H1 (cell line): Measurements from ENCODE around the gene DUSP2. TPM values are rescaled to one million over a fixed set of nuclear protein-coding genes. Genes with fewer than 3 reads are reported as not detected.
A peak's percentile ranks its signal among the peaks of the same experiment; 100 is the strongest.

Experiments
- CTCF ChIA-PET: fragments of 300-600 bp; sonication (Branson Sonifier 250); formaldehyde crosslinking; loops from one replicate; lab custom pipeline; 2021; ENCODE audit not compliant: partially characterized antibody; lab: Charles Lee
- POLR2A ChIA-PET: fragments of 300-600 bp; sonication (Branson Sonifier 250); formaldehyde crosslinking; loops from one replicate; lab custom pipeline; 2021; ENCODE audit warnings: inconsistent platforms; ENCODE audit not compliant: partially characterized antibody; lab: Charles Lee
- DNase-seq, 2 experiments: peaks; one replicate each; pipeline versions ENCODE4 v3.0.0 to v3.0.0-alpha.2; 2010 to 2022; ENCODE audit warnings: low spot score in 2 of 2, low read depth in 1 of 2, mixed read lengths in 1 of 2
- FAIRE-seq: peaks from 2 replicates; lab custom pipeline; 2011; peaks lifted over from hg19 to GRCh38; lab: Jason Lieb, UNC
- H2AFZ ChIP-seq: 2 replicates; pipeline ENCODE4 v1.8.1; 2012; ENCODE audit warnings: low read length, inconsistent platforms
- H2AK5ac ChIP-seq: 2 replicates; pipeline ENCODE4 v1.6.1; 2013; ENCODE audit warnings: low read depth, low read length
- H2BK120ac ChIP-seq: replicated peaks from 2 replicates; pipeline ENCODE3; 2013; ENCODE audit warnings: low read depth, low read length, inconsistent platforms
- H2BK12ac ChIP-seq: 2 replicates; pipeline ENCODE4 v1.6.1; 2013; ENCODE audit warnings: low read depth, low read length
- H2BK15ac ChIP-seq: 2 replicates; pipeline ENCODE4 v1.6.1; 2013; ENCODE audit warnings: low read length
- H2BK20ac ChIP-seq: 2 replicates; pipeline ENCODE4 v1.6.1; 2013; ENCODE audit warnings: low read length
- H2BK5ac ChIP-seq: 2 replicates; pipeline ENCODE4 v1.6.1; 2013; ENCODE audit warnings: low read depth, low read length
- H3K14ac ChIP-seq: 2 replicates; pipeline ENCODE4 v1.6.1; 2013; ENCODE audit warnings: inconsistent platforms; ENCODE audit not compliant: insufficient read length
- H3K18ac ChIP-seq: 2 replicates; pipeline ENCODE4 v1.6.1; 2013; ENCODE audit warnings: low read length; ENCODE audit errors: extremely low read depth
- H3K23ac ChIP-seq: 2 replicates; pipeline ENCODE4 v1.6.1; 2013; ENCODE audit warnings: inconsistent platforms; ENCODE audit not compliant: insufficient read length
- H3K23me2 ChIP-seq: 2 replicates; pipeline ENCODE4 v1.6.1; 2013; ENCODE audit warnings: low read depth, low read length
- H3K27ac ChIP-seq: 2 replicates; pipeline ENCODE4 v1.6.1; 2011; ENCODE audit warnings: low read depth, low read length, inconsistent platforms
- H3K27me3 ChIP-seq, 4 experiments: replicated peaks in 1 of 4; 1 replicate in 1 of 4; 2 replicates in 3 of 4; pipeline versions ENCODE4 v1.6.1 to v1.8.1; 2011 to 2013; ENCODE audit warnings: low read length in 3 of 4, mild to moderate bottlenecking in 3 of 4, inconsistent platforms in 2 of 4, mixed read lengths in 2 of 4, moderate library complexity in 1 of 4; ENCODE audit not compliant: control insufficient read depth in 3 of 4, insufficient read depth in 3 of 4; ENCODE audit errors: extremely low read depth in 1 of 4
- H3K36me3 ChIP-seq, 4 experiments: 2 replicates each; pipeline versions ENCODE4 v1.6.1 to v1.8.1; 2011 to 2013; ENCODE audit warnings: mild to moderate bottlenecking in 4 of 4, low read length in 3 of 4, moderate library complexity in 2 of 4, control low read depth in 1 of 4, inconsistent platforms in 1 of 4; ENCODE audit not compliant: insufficient read depth in 4 of 4, control insufficient read depth in 2 of 4
- H3K4ac ChIP-seq: replicated peaks from 2 replicates; pipeline ENCODE3; 2013; ENCODE audit warnings: low read length, low read depth, mixed read lengths, inconsistent platforms; ENCODE audit not compliant: insufficient read length
- H3K4me1 ChIP-seq, 4 experiments: replicated peaks in 1 of 4; 1 replicate in 1 of 4; 2 replicates in 3 of 4; pipeline versions ENCODE4 v1.6.1 to v1.8.1; 2011 to 2013; ENCODE audit warnings: low read length in 3 of 4, inconsistent platforms in 2 of 4, mixed read lengths in 1 of 4; ENCODE audit not compliant: insufficient read depth in 4 of 4, control insufficient read depth in 3 of 4
- H3K4me2 ChIP-seq, 2 experiments: 2 replicates each; pipeline versions ENCODE4 v1.6.1 to v1.8.1; 2011 to 2013; ENCODE audit warnings: low read depth in 2 of 2, low read length in 2 of 2, control low read depth in 1 of 2, inconsistent platforms in 1 of 2, mild to moderate bottlenecking in 1 of 2; ENCODE audit not compliant: insufficient read depth in 1 of 2
- H3K4me3 ChIP-seq, 4 experiments: fragments of 200-600, 300-600 bp in 1 of 4; sonication (generic), shearing (Covaris generic), sonication (Bioruptor Twin) in 1 of 4; 2 replicates each; pipeline versions ENCODE4 v1.5.1 to v1.8.1; 2011 to 2016; ENCODE audit warnings: low read length in 4 of 4, low read depth in 3 of 4, control low read depth in 2 of 4, inconsistent platforms in 2 of 4, mild to moderate bottlenecking in 2 of 4, mixed read lengths in 1 of 4, moderate library complexity in 1 of 4; ENCODE audit not compliant: insufficient read depth in 2 of 4; ENCODE audit errors: extremely low read depth in 1 of 4
- H3K56ac ChIP-seq: replicated peaks from 2 replicates; pipeline ENCODE3; 2013; ENCODE audit warnings: low read depth, mild to moderate bottlenecking, mixed read lengths, low read length, inconsistent platforms; ENCODE audit not compliant: insufficient read length
- H3K79me1 ChIP-seq: 2 replicates; pipeline ENCODE4 v1.6.1; 2013; ENCODE audit warnings: low read depth, low read length, control low read depth
- H3K79me2 ChIP-seq, 2 experiments: 2 replicates each; pipeline versions ENCODE4 v1.6.1 to v1.8.1; 2012 to 2013; ENCODE audit warnings: low read length in 2 of 2, mild to moderate bottlenecking in 2 of 2, inconsistent platforms in 1 of 2; ENCODE audit not compliant: insufficient read depth in 2 of 2, control insufficient read depth in 1 of 2
- H3K9ac ChIP-seq, 4 experiments: replicated peaks in 1 of 4; 1 replicate in 1 of 4; 2 replicates in 3 of 4; pipeline versions ENCODE4 v1.6.1 to v1.8.1; 2011 to 2013; ENCODE audit warnings: low read depth in 3 of 4, low read length in 3 of 4, control low read depth in 2 of 4, mild to moderate bottlenecking in 2 of 4, moderate library complexity in 2 of 4, inconsistent platforms in 1 of 4; ENCODE audit errors: extremely low read depth in 1 of 4
- H3K9me3 ChIP-seq, 2 experiments: 2 replicates each; pipeline versions ENCODE4 v1.6.1 to v1.8.1; 2012 to 2013; ENCODE audit warnings: mild to moderate bottlenecking in 2 of 2, moderate library complexity in 2 of 2, control low read depth in 1 of 2, inconsistent platforms in 1 of 2, low read depth in 1 of 2, low read length in 1 of 2, mixed read lengths in 1 of 2; ENCODE audit not compliant: insufficient read depth in 2 of 2
- H4K20me1 ChIP-seq, 2 experiments: replicated peaks in 1 of 2; 2 replicates each; pipeline versions ENCODE3 to v1.8.1; 2011 to 2013; ENCODE audit warnings: inconsistent platforms in 2 of 2, low read length in 2 of 2, mild to moderate bottlenecking in 1 of 2; ENCODE audit not compliant: insufficient read depth in 2 of 2, control insufficient read depth in 1 of 2
- H4K5ac ChIP-seq: 2 replicates; pipeline ENCODE4 v1.6.1; 2013; ENCODE audit warnings: low read length, low read depth, mixed read lengths, inconsistent platforms; ENCODE audit not compliant: insufficient read length
- H4K8ac ChIP-seq: 2 replicates; pipeline ENCODE4 v1.8.0; 2013; ENCODE audit warnings: mild to moderate bottlenecking, moderate library complexity, low read length, inconsistent platforms; ENCODE audit not compliant: insufficient read depth; ENCODE audit errors: extremely low read depth
- H4K91ac ChIP-seq: replicated peaks from 2 replicates; pipeline ENCODE3; 2013; ENCODE audit warnings: low read length, mixed read lengths, inconsistent platforms; ENCODE audit not compliant: insufficient read length
- CREB1 ChIP-seq: IDR thresholded peaks from 2 replicates; pipeline ENCODE4 v1.6.1; 2012; ENCODE audit warnings: inconsistent platforms
- EP300 ChIP-seq, 2 experiments: IDR thresholded peaks; 1 replicate in 1 of 2; 2 replicates in 1 of 2; pipeline ENCODE4 v1.6.1; 2011 to 2012; ENCODE audit warnings: low read depth in 2 of 2, low read length in 2 of 2, mild to moderate bottlenecking in 2 of 2, borderline replicate concordance in 1 of 2, inconsistent platforms in 1 of 2, moderate library complexity in 1 of 2
- POU5F1 ChIP-seq: IDR thresholded peaks from 2 replicates; pipeline ENCODE4 v1.6.1; 2011; ENCODE audit warnings: low read depth, mild to moderate bottlenecking, low read length, moderate library complexity
- SIRT6 ChIP-seq: IDR thresholded peaks from one replicate; pipeline ENCODE4 v1.7.1; 2012; ENCODE audit warnings: low read length, inconsistent platforms
- SIX5 ChIP-seq: IDR thresholded peaks from 2 replicates; pipeline ENCODE4 v1.6.1; 2011; ENCODE audit warnings: mild to moderate bottlenecking, low read depth, low read length
- SUZ12 ChIP-seq: fragments of 200-600 bp; sonication (generic); IDR thresholded peaks from 2 replicates; pipeline ENCODE4 v1.6.1; 2012; ENCODE audit warnings: mild to moderate bottlenecking, inconsistent platforms, low read length, moderate library complexity, mixed read lengths
- WGBS, 2 experiments: shearing (Covaris generic) in 1 of 2; methylation state at CpG; one replicate each; pipeline versions ENCODE4 v1.1.6 to v1.1.7; 2013 to 2015; ENCODE audit warnings: low lambda C conversion rate in 2 of 2, mixed read lengths in 2 of 2, inconsistent platforms in 1 of 2, low coverage in 1 of 2, missing lambda C conversion rate in 1 of 2; ENCODE audit not compliant: insufficient replicate concordance in 2 of 2, insufficient coverage in 1 of 2, insufficient read length in 1 of 2; ENCODE audit errors: extremely low coverage in 1 of 2, missing lambda C conversion rate in 1 of 2; 5-methylcytosine and 5-hydroxymethylcytosine counted together
- polyA plus RNA-seq, 7 experiments: library from polyadenylated mRNA; depleted of rRNA in 3 of 7; stranded (reverse) in 5 of 7; unstranded in 2 of 7; fragments of >200 nt in 5 of 7; fragments of 200-250 nt in 2 of 7; gene quantifications; 1 replicate in 5 of 7; 2 replicates in 1 of 7; 4 replicates in 1 of 7; pipeline versions ENCODE4 v1.2.1 to v1.2.3, GENCODE V29; 2011 to 2013; ENCODE audit warnings: missing spikeins in 2 of 7, mixed read lengths in 2 of 7
- total RNA-seq: library from RNA; stranded (reverse); fragmentation: NEBNext Ultra II Directional; extraction: Animal tissue kit (Norgen Biotek cat#: 25700); gene quantifications from 2 replicates; pipeline ENCODE4 v1.2.1, GENCODE V29; 2021

DUSP2 gene
- total and polyA plus RNA-seq, 2 of the 8 experiments (the other 6 are each of a cell fraction or from before 2014, with no cell fraction given) = 10.1 to 10.4 TPM

- FAIRE-seq (no peak), DNase-seq (no peak)
- no peak overlapping the region for H4K8ac ChIP-seq
- TF ChIP-seq SIRT6 = no peak
- TF ChIP-seq POU5F1 = no peak
- TF ChIP-seq EP300 (IDR thresholded peaks at IDR 0.05; ENCODE audit: borderline replicate concordance in 1 of 2, low read depth in 2 of 2, low read length in 2 of 2) = no peak
- no peak for TF ChIP-seq SIX5
- no peak for TF ChIP-seq CREB1
- TF ChIP-seq SUZ12 = no peak
- 0 out of 4 replicates have a peak overlapping the region, but pooled peaks have one; percentile 0 to 52 for H3K4me2 ChIP-seq
- peak overlapping the region; percentile 12 for H2BK15ac ChIP-seq
- H4K91ac ChIP-seq = peak overlapping the region; percentile 23
- peak overlapping the region; percentile 50; the same call in 1 of the 2 replicates for H2BK12ac ChIP-seq
- peak overlapping the region; percentile 18; the same call in 1 of the 2 replicates for H2BK20ac ChIP-seq
- H3K18ac ChIP-seq = no peak overlapping the region
- H3K4me3 ChIP-seq = peak overlapping the region in 1 of 4 experiments; percentile 39; a peak in 1 of 8 replicates
- no peaks in the 10 kb centered on the region for H3K79me1 ChIP-seq
- no peak overlapping the region for H3K4ac ChIP-seq
- no peaks in the 10 kb centered on the region for H3K23me2 ChIP-seq
- ChIA-PET POLR2A (interaction anchor here (0.9 to 2.1 kb wide), 2 partner anchors 39 to 45 kb away, joined by 3 to 11 read pairs; no protein-coding TSS in a partner anchor), CTCF (interaction anchor here (0.8 to 13.4 kb wide), 23 partner anchors 11 to 145 kb away, joined by 3 to 155 read pairs (median 8); partner anchors contain the start of gene ANKRD36C)
- no peak overlapping the region for H2AFZ ChIP-seq
- H4K5ac ChIP-seq = no peak overlapping the region
- no peak overlapping the region for H2BK120ac ChIP-seq
- no peaks in the 10 kb centered on the region for H3K36me3 ChIP-seq
- H2AK5ac ChIP-seq = no peak overlapping the region
- no peak overlapping the region for H3K23ac ChIP-seq
- no peak overlapping the region for H3K14ac ChIP-seq
- no peaks in the 10 kb centered on the region for H3K79me2 ChIP-seq
- peaks cover 0 to 13% (median 6%) of the 10 kb centered on the region in 4 experiments; a peak in 5 of 7 replicates for H3K4me1 ChIP-seq
- WGBS, 2 experiments = 86% methylated on average over 11 of the region's 15 CpGs; no CpG with 5 or more reads in 1 of the 2 experiments
- no peak overlapping the region for H3K9ac ChIP-seq
- H3K27me3 ChIP-seq = no peaks in the 10 kb centered on the region; a peak in 1 of 7 replicates
- H3K56ac ChIP-seq = no peak overlapping the region
- H2BK5ac ChIP-seq = 0 out of 2 replicates have a peak overlapping the region, but pooled peaks have one; percentile 39
- no peak overlapping the region for H3K27ac ChIP-seq
- no peaks in the 10 kb centered on the region for H3K9me3 ChIP-seq
- H4K20me1 ChIP-seq = no peaks in the 10 kb centered on the region
These were observed 7.7 kb downstream of the DUSP2 start for GRCh38 chr2:96137321-96138178.
